K562 (cell line): Measurements from ENCODE around the gene CCL27. TPM values are rescaled to one million over a fixed set of nuclear protein-coding genes. Genes with fewer than 3 reads are reported as not detected.

Source experiments
- C11orf30 ChIP-seq: fragments of 450-650 bp; IDR thresholded peaks from 2 replicates; pipeline ENCODE4 v1.6.1; 2016; ENCODE audit warnings: low read depth, mild to moderate bottlenecking
- EHMT2 ChIP-seq: fragments of 450-650 bp; IDR thresholded peaks from 2 replicates; pipeline ENCODE4 v1.6.1; 2018; ENCODE audit warnings: antibody characterized with exemption
- KDM2B ChIP-seq: fragments of 250-450 bp; sonication (Bioruptor Pico); IDR thresholded peaks from 2 replicates; pipeline ENCODE4 v1.8.0; 2021; ENCODE audit warnings: mild to moderate bottlenecking, moderate library complexity
- MTF1 ChIP-seq: fragments of 250-450 bp; sonication (Bioruptor Pico); IDR thresholded peaks from 2 replicates; pipeline ENCODE4 v1.9.0; 2021; ENCODE audit warnings: moderate library complexity, mild to moderate bottlenecking, inconsistent platforms, borderline replicate concordance
- STAT5A ChIP-seq: IDR thresholded peaks from 2 replicates; pipeline ENCODE4 v1.6.1; 2012; ENCODE audit warnings: low read length, inconsistent platforms, borderline replicate concordance
- ZNF133 ChIP-seq: fragments of 250-450 bp; sonication (Bioruptor Pico); IDR thresholded peaks from 2 replicates; pipeline ENCODE4 v1.4.0; 2020; ENCODE audit warnings: mild to moderate bottlenecking
- ZNF311 ChIP-seq: fragments of 250-450 bp; sonication (Bioruptor Pico); IDR thresholded peaks from 2 replicates; pipeline ENCODE4 v1.4.0; 2020; ENCODE audit warnings: mild to moderate bottlenecking, moderate library complexity
- ZNF655 ChIP-seq: fragments of 250-450 bp; sonication (Bioruptor Pico); IDR thresholded peaks from 2 replicates; pipeline ENCODE4 v1.5.0; 2021
- polyA plus RNA-seq, 8 experiments: library from polyadenylated mRNA; depleted of rRNA in 4 of 8; stranded (reverse) in 5 of 8; unstranded in 3 of 8; fragments of >200 nt; fragmentation: Nextera tagmentation in 2 of 8; fragmentation: Illumina TruSeq in 1 of 8; extraction: Ambion mirVana in 2 of 8; extraction: Trizol in 1 of 8; gene quantifications; 2 replicates each; pipeline versions ENCODE4 v1.2.1 to v1.2.3, GENCODE V29; 2011 to 2014; ENCODE audit warnings: inconsistent platforms in 1 of 8, missing spikeins in 1 of 8
- total RNA-seq, 7 experiments: library from RNA; depleted of rRNA in 6 of 7; stranded (reverse); fragments of >200 nt in 6 of 7; fragmentation: Illumina TruSeq in 2 of 7; extraction: Trizol in 2 of 7; gene quantifications; 2 replicates each; pipeline versions ENCODE4 v1.2.1 to v1.2.3, GENCODE V29; 2011 to 2021; ENCODE audit warnings: low replicate concordance in 1 of 7
- TF ChIP-seq, protein P1 (sequence below), 2 experiments: fragments of 450-650 bp in 1 of 2; sonication (generic) in 1 of 2; formaldehyde crosslinking in 1 of 2; IDR thresholded peaks; 2 replicates each; pipeline versions ENCODE4 v1.7.1 to v1.9.0; 2016 to 2022; ENCODE audit warnings: inconsistent platforms in 1 of 2, mild to moderate bottlenecking in 1 of 2, missing genetic modification reagents in 1 of 2
- TF ChIP-seq, protein P2 (sequence below), 2 experiments: IDR thresholded peaks in 1 of 2; conservative IDR thresholded peaks in 1 of 2; 2 replicates each; pipeline ENCODE4 v1.6.1; 2016; ENCODE audit warnings: low read depth in 2 of 2, mild to moderate bottlenecking in 1 of 2, missing compliant biosample characterization in 1 of 2, missing genetic modification characterization in 1 of 2, moderate library complexity in 1 of 2
- TF ChIP-seq, protein P3 (sequence below): sonication (generic); formaldehyde crosslinking; IDR thresholded peaks from 2 replicates; pipeline ENCODE4 v1.8.1; 2022; ENCODE audit warnings: missing genetic modification reagents

The CCL27 gene
- total and polyA plus RNA-seq, 9 of the 15 experiments (the other 6 are each of a cell fraction or from before 2014, with no cell fraction given) = 0.10 to 0.53 (median 0.27) TPM; not detected in 5

GRCh38 chr9:34620061-34620994 lies 42.1 kb downstream of the CCL27 start, which contains the start of gene DCTN3 (continued):
- TF ChIP-seq, protein P1, sequence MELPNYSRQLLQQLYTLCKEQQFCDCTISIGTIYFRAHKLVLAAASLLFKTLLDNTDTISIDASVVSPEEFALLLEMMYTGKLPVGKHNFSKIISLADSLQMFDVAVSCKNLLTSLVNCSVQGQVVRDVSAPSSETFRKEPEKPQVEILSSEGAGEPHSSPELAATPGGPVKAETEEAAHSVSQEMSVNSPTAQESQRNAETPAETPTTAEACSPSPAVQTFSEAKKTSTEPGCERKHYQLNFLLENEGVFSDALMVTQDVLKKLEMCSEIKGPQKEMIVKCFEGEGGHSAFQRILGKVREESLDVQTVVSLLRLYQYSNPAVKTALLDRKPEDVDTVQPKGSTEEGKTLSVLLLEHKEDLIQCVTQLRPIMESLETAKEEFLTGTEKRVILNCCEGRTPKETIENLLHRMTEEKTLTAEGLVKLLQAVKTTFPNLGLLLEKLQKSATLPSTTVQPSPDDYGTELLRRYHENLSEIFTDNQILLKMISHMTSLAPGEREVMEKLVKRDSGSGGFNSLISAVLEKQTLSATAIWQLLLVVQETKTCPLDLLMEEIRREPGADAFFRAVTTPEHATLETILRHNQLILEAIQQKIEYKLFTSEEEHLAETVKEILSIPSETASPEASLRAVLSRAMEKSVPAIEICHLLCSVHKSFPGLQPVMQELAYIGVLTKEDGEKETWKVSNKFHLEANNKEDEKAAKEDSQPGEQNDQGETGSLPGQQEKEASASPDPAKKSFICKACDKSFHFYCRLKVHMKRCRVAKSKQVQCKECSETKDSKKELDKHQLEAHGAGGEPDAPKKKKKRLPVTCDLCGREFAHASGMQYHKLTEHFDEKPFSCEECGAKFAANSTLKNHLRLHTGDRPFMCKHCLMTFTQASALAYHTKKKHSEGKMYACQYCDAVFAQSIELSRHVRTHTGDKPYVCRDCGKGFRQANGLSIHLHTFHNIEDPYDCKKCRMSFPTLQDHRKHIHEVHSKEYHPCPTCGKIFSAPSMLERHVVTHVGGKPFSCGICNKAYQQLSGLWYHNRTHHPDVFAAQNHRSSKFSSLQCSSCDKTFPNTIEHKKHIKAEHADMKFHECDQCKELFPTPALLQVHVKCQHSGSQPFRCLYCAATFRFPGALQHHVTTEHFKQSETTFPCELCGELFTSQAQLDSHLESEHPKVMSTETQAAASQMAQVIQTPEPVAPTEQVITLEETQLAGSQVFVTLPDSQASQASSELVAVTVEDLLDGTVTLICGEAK (IDR thresholded peaks at IDR 0.05) = peak; percentile 96
- TF ChIP-seq, protein P1 (CRISPR knock-in tag; IDR thresholded peaks at IDR 0.05) = no peak
- TF ChIP-seq EHMT2 (peak; percentile 86), ZNF311 (CRISPR knock-in tag) (no peak), ZNF133 (CRISPR knock-in tag) (no peak), STAT5A (no peak), C11orf30 (peak; percentile 62; the same call in 1 of the 2 replicates), ZNF655 (CRISPR knock-in tag) (no peak), MTF1 (no peak), KDM2B (CRISPR knock-in tag) (no peak)
- TF ChIP-seq, protein P2, sequence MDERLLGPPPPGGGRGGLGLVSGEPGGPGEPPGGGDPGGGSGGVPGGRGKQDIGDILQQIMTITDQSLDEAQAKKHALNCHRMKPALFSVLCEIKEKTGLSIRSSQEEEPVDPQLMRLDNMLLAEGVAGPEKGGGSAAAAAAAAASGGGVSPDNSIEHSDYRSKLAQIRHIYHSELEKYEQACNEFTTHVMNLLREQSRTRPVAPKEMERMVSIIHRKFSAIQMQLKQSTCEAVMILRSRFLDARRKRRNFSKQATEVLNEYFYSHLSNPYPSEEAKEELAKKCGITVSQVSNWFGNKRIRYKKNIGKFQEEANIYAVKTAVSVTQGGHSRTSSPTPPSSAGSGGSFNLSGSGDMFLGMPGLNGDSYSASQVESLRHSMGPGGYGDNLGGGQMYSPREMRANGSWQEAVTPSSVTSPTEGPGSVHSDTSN (CRISPR knock-in tag; IDR thresholded peaks at IDR 0.05; ENCODE audit: low read depth) = no peak
- TF ChIP-seq, protein P2 (tag; conservative IDR thresholded peaks at IDR 0.05; ENCODE audit: low read depth) = peak; percentile 80
- TF ChIP-seq, protein P3, sequence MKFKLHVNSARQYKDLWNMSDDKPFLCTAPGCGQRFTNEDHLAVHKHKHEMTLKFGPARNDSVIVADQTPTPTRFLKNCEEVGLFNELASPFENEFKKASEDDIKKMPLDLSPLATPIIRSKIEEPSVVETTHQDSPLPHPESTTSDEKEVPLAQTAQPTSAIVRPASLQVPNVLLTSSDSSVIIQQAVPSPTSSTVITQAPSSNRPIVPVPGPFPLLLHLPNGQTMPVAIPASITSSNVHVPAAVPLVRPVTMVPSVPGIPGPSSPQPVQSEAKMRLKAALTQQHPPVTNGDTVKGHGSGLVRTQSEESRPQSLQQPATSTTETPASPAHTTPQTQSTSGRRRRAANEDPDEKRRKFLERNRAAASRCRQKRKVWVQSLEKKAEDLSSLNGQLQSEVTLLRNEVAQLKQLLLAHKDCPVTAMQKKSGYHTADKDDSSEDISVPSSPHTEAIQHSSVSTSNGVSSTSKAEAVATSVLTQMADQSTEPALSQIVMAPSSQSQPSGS (CRISPR knock-in tag) = no peak
